ENCODE measurements around the gene CEACAM19.

GRCh38 chr19:44657211-44657921, 13.9 kb upstream of the CEACAM19 start:
- TF ChIP-seq CTCF (conservative IDR thresholded peaks at IDR 0.05), result peak; percentile 96
- no peak for TF ChIP-seq EZH2 (IDR thresholded peaks at IDR 0.05; ENCODE audit: low read depth)
